Prostate gland (tissue), 2 donors: ENCODE results near the gene PAOX.

Experiments used
- CTCF ChIP-seq, 4 experiments: fragments of 200-600 bp in 2 of 4; fragments of 450-650 bp in 2 of 4; sonication (generic) in 2 of 4; IDR thresholded peaks; 1 replicate in 3 of 4; 2 replicates in 1 of 4; pipeline ENCODE4 v1.5.1; 2016 to 2019; ENCODE audit warnings: antibody characterized with exemption in 4 of 4, mild to moderate bottlenecking in 2 of 4, moderate library complexity in 2 of 4
- POLR2AphosphoS5 ChIP-seq: sonication (generic); formaldehyde crosslinking; IDR thresholded peaks from one replicate; pipeline ENCODE4 v1.6.1; 2017; ENCODE audit warnings: antibody characterized with exemption

- no peak for TF ChIP-seq POLR2AphosphoS5
- TF ChIP-seq CTCF (IDR thresholded peaks at IDR 0.05) = no peak
Observed at GRCh38 chr10:133338080-133339071, 40.7 kb upstream of the PAOX start.
